ENCODE results near the gene IBA57. TPM values are rescaled to one million over a fixed set of nuclear protein-coding genes. Genes with fewer than 3 reads are reported as not detected.

IBA57 gene
- polyA plus RNA-seq, 1 of the 3 experiments (the other 2 are of a cell fraction), result 1.8 TPM

DNA sequence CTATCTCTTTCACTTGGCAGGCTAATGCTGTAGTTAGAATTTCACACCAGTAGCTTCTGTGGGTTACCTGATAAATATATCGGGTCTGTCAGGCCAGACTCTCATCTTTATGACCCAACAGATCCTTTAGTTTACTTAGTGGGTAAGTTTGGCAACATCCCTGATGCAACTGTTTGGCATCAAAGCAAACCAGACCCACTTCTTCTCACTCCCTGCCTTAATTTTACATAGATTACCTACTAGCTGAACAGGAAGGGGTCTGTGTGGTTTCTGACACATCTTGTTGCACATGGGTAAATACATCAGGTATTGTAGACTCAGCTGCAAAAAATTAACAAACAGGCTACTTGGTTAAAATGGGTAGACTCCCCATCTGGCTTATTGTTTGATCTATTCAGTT lies 28.7 kb upstream of the IBA57 start:
- CTCF ChIA-PET, result interaction anchor here (1.4 to 4.5 kb wide), 3 partner anchors 12 to 44 kb away, joined by 4 to 22 read pairs (median 6); partner anchors contain the start of gene IBA57
- Histone ChIP-seq H3F3A (replicated peaks; ENCODE audit: insufficient read depth) (no peaks in the 10 kb centered on the region), H3K36me3 (replicated peaks in 1 of 2; ENCODE audit: control insufficient read depth in 1 of 2, insufficient read depth in 2 of 2, low read length in 1 of 2) (peaks cover 0 to 2% of the 10 kb centered on the region in 2 experiments), H3K9ac (no peak overlapping the region), H4K20me1 (ENCODE audit: insufficient read depth) (peaks cover 12% of the 10 kb centered on the region), H3K4me2 (no peak overlapping the region), H3K27ac (ENCODE audit: low read depth in 2 of 2, low read length in 1 of 2) (no peak overlapping the region), H3K4me1 (ENCODE audit: control insufficient read depth in 1 of 2, insufficient read depth in 2 of 2, low read depth in 1 of 2, low read length in 1 of 2) (peaks cover 7 to 12% of the 10 kb centered on the region in 2 experiments; a peak in 2 of 4 replicates), H3K9me2 (no peaks in the 10 kb centered on the region), H3K4me3 (ENCODE audit: low read depth in 2 of 2, low read length in 1 of 2) (no peak overlapping the region), H3K9me3 (no peaks in the 10 kb centered on the region), H3K27me3 (ENCODE audit: insufficient read depth) (peaks cover 38% of the 10 kb centered on the region; the same call in 1 of the 2 replicates), H2AFZ (ENCODE audit: low read depth) (no peak overlapping the region), H3K79me2 (ENCODE audit: insufficient read depth) (peaks cover 18% of the 10 kb centered on the region)
- no peak for DNase-seq
- POLR2A ChIA-PET, result no interaction called here
- 5% methylated on average over 1 of the region's 1 CpG for WGBS (ENCODE audit: low lambda C conversion rate)
- TF ChIP-seq, protein P1, sequence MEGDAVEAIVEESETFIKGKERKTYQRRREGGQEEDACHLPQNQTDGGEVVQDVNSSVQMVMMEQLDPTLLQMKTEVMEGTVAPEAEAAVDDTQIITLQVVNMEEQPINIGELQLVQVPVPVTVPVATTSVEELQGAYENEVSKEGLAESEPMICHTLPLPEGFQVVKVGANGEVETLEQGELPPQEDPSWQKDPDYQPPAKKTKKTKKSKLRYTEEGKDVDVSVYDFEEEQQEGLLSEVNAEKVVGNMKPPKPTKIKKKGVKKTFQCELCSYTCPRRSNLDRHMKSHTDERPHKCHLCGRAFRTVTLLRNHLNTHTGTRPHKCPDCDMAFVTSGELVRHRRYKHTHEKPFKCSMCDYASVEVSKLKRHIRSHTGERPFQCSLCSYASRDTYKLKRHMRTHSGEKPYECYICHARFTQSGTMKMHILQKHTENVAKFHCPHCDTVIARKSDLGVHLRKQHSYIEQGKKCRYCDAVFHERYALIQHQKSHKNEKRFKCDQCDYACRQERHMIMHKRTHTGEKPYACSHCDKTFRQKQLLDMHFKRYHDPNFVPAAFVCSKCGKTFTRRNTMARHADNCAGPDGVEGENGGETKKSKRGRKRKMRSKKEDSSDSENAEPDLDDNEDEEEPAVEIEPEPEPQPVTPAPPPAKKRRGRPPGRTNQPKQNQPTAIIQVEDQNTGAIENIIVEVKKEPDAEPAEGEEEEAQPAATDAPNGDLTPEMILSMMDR (IDR thresholded peaks at IDR 0.05), result no peak
- TF ChIP-seq EP300 (IDR thresholded peaks at IDR 0.05; ENCODE audit: borderline replicate concordance in 1 of 2, low read depth in 1 of 2, low read length in 1 of 2) (no peak), JUND (IDR thresholded peaks at IDR 0.05) (no peak), ELF1 (IDR thresholded peaks at IDR 0.05) (no peak), RFX5 (IDR thresholded peaks at IDR 0.05; ENCODE audit: low read length) (no peak), RXRA (IDR thresholded peaks at IDR 0.05; ENCODE audit: borderline replicate concordance, low read depth) (no peak), NRF1 (IDR thresholded peaks at IDR 0.05; ENCODE audit: low read depth, low read length) (no peak), TCF12 (IDR thresholded peaks at IDR 0.05) (no peak), FOSL2 (IDR thresholded peaks at IDR 0.05; ENCODE audit: borderline replicate concordance, low read depth) (no peak), SIN3A (IDR thresholded peaks at IDR 0.05; ENCODE audit: borderline replicate concordance, low read depth, low read length) (no peak), FOXM1 (IDR thresholded peaks at IDR 0.05; ENCODE audit: low read depth) (no peak)
- TF ChIP-seq, protein P2, sequence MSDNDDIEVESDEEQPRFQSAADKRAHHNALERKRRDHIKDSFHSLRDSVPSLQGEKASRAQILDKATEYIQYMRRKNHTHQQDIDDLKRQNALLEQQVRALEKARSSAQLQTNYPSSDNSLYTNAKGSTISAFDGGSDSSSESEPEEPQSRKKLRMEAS (IDR thresholded peaks at IDR 0.05; ENCODE audit: low read depth), result no peak
- TF ChIP-seq, protein P3, sequence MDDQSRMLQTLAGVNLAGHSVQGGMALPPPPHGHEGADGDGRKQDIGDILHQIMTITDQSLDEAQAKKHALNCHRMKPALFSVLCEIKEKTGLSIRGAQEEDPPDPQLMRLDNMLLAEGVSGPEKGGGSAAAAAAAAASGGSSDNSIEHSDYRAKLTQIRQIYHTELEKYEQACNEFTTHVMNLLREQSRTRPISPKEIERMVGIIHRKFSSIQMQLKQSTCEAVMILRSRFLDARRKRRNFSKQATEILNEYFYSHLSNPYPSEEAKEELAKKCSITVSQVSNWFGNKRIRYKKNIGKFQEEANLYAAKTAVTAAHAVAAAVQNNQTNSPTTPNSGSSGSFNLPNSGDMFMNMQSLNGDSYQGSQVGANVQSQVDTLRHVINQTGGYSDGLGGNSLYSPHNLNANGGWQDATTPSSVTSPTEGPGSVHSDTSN (IDR thresholded peaks at IDR 0.05), result no peak
- TF ChIP-seq, protein P4, sequence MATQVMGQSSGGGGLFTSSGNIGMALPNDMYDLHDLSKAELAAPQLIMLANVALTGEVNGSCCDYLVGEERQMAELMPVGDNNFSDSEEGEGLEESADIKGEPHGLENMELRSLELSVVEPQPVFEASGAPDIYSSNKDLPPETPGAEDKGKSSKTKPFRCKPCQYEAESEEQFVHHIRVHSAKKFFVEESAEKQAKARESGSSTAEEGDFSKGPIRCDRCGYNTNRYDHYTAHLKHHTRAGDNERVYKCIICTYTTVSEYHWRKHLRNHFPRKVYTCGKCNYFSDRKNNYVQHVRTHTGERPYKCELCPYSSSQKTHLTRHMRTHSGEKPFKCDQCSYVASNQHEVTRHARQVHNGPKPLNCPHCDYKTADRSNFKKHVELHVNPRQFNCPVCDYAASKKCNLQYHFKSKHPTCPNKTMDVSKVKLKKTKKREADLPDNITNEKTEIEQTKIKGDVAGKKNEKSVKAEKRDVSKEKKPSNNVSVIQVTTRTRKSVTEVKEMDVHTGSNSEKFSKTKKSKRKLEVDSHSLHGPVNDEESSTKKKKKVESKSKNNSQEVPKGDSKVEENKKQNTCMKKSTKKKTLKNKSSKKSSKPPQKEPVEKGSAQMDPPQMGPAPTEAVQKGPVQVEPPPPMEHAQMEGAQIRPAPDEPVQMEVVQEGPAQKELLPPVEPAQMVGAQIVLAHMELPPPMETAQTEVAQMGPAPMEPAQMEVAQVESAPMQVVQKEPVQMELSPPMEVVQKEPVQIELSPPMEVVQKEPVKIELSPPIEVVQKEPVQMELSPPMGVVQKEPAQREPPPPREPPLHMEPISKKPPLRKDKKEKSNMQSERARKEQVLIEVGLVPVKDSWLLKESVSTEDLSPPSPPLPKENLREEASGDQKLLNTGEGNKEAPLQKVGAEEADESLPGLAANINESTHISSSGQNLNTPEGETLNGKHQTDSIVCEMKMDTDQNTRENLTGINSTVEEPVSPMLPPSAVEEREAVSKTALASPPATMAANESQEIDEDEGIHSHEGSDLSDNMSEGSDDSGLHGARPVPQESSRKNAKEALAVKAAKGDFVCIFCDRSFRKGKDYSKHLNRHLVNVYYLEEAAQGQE (IDR thresholded peaks at IDR 0.05; ENCODE audit: low read depth, low read length), result no peak
